HCT116 (cell line): ENCODE measurements around the gene IL21R.

Experiments used
- EZH2 ChIP-seq: fragments of 200-600 bp; sonication (generic); IDR thresholded peaks from 2 replicates; pipeline ENCODE4 v1.6.1; 2017; ENCODE audit warnings: antibody characterized with exemption, mixed run types
- FOSL1 ChIP-seq: IDR thresholded peaks from 2 replicates; pipeline ENCODE4 v1.6.1; 2012; ENCODE audit warnings: low read depth
- POLR2A ChIP-seq: IDR thresholded peaks from 2 replicates; pipeline ENCODE4 v1.7.0; 2011; ENCODE audit warnings: borderline replicate concordance; ENCODE audit not compliant: insufficient read depth, insufficient read length; ENCODE audit errors: extremely low read depth
- SP1 ChIP-seq: IDR thresholded peaks from 2 replicates; pipeline ENCODE4 v1.6.1; 2012; ENCODE audit warnings: low read depth
- TF ChIP-seq, protein P1 (sequence below), 3 experiments: fragments of 200-600 bp in 1 of 3; sonication (generic) in 1 of 3; IDR thresholded peaks in 2 of 3; conservative IDR thresholded peaks in 1 of 3; 2 replicates each; pipeline ENCODE4 v1.5.1; 2012 to 2017; ENCODE audit warnings: low read depth in 2 of 3, low read length in 2 of 3, antibody characterized with exemption in 1 of 3, borderline replicate concordance in 1 of 3, control low read depth in 1 of 3, mild to moderate bottlenecking in 1 of 3, mixed read lengths in 1 of 3, mixed run types in 1 of 3, moderate library complexity in 1 of 3; ENCODE audit not compliant: insufficient read depth in 1 of 3

DNA sequence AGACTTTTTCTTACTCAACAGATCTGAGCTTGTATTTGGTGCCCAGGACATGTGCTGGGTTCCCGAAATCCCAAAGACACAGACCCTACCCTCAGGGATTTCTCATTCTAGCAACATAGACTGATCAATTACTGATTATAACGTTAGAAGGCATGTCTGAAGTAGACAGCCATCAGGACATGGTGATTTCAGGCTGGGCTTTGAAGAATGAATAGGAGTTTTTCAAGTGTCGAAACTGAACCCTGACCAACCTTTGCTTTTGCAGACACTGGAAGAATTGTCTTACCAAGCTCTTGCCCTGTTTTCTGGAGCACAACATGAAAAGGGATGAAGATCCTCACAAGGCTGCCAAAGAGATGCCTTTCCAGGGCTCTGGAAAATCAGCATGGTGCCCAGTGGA, 40.0 kb upstream of the IL21R start:
- TF ChIP-seq, protein P1, sequence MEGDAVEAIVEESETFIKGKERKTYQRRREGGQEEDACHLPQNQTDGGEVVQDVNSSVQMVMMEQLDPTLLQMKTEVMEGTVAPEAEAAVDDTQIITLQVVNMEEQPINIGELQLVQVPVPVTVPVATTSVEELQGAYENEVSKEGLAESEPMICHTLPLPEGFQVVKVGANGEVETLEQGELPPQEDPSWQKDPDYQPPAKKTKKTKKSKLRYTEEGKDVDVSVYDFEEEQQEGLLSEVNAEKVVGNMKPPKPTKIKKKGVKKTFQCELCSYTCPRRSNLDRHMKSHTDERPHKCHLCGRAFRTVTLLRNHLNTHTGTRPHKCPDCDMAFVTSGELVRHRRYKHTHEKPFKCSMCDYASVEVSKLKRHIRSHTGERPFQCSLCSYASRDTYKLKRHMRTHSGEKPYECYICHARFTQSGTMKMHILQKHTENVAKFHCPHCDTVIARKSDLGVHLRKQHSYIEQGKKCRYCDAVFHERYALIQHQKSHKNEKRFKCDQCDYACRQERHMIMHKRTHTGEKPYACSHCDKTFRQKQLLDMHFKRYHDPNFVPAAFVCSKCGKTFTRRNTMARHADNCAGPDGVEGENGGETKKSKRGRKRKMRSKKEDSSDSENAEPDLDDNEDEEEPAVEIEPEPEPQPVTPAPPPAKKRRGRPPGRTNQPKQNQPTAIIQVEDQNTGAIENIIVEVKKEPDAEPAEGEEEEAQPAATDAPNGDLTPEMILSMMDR (IDR thresholded peaks at IDR 0.05 in 2 of 3, conservative IDR thresholded peaks at IDR 0.05 in 1 of 3; ENCODE audit: borderline replicate concordance in 1 of 3, insufficient read depth in 1 of 3, low read depth in 2 of 3, low read length in 2 of 3): no peak
- no peak for TF ChIP-seq EZH2
- TF ChIP-seq POLR2A: no peak
- no peak for TF ChIP-seq SP1
- TF ChIP-seq FOSL1: no peak
